Measurements from ENCODE around the gene SCARB1.
"Not testable (repeated sequence)": the region's sequence is repeated elsewhere in the genome, so short reads cannot be mapped to it uniquely, and the experiment has no call there.

SCARB1 gene

GRCh38 chr12:124887766-124888165 lies 24.1 kb upstream of the SCARB1 start:
- H3K4me3 ChIP-seq (ENCODE audit: low read depth, low read length); H3K14ac ChIP-seq (ENCODE audit: low read length); H3K18ac ChIP-seq (ENCODE audit: low read length); H2AFZ ChIP-seq (ENCODE audit: insufficient read depth, low read length, poor library complexity); H3K4me1 ChIP-seq (ENCODE audit: control insufficient read depth in 1 of 2, insufficient read depth in 2 of 2, low read length in 2 of 2); H3K4ac ChIP-seq (ENCODE audit: low read depth, low read length); DNase-seq; H4K91ac ChIP-seq (ENCODE audit: low read depth, low read length); H4K8ac ChIP-seq (ENCODE audit: low read depth, low read length); H3K9me3 ChIP-seq (ENCODE audit: insufficient read depth, low read depth, low read length); H3K4me2 ChIP-seq (ENCODE audit: low read length); H2BK12ac ChIP-seq (ENCODE audit: low read length); H3K79me1 ChIP-seq (ENCODE audit: low read length); H3K36me3 ChIP-seq (ENCODE audit: control insufficient read depth in 1 of 2, insufficient read depth in 2 of 2, low read length in 2 of 2); H4K12ac ChIP-seq (ENCODE audit: low read depth, low read length); H2BK120ac ChIP-seq (ENCODE audit: insufficient read depth, low read length, poor library complexity); H2BK5ac ChIP-seq (ENCODE audit: low read depth, low read length, poor library complexity); H3K27ac ChIP-seq (ENCODE audit: low read depth, low read length); H3K23ac ChIP-seq (ENCODE audit: low read length); H3K79me2 ChIP-seq (ENCODE audit: control insufficient read depth, insufficient read depth, low read length, poor library complexity); H3K27me3 ChIP-seq (ENCODE audit: insufficient read depth, low read length); H3K9ac ChIP-seq (ENCODE audit: low read length); H2AK5ac ChIP-seq (ENCODE audit: low read length): not testable (repeated sequence)
- WGBS (ENCODE audit: extremely low coverage, insufficient coverage, insufficient read length): no CpG with 5 or more reads among the region's 9 CpGs

- no peaks in the 10 kb centered on the region for H3K79me2 ChIP-seq (ENCODE audit: control insufficient read depth, insufficient read depth, low read length, poor library complexity)
- peak; percentile 93 to 94 for DNase-seq
- no peak overlapping the region for H3K27ac ChIP-seq (ENCODE audit: low read depth, low read length)
- no peak overlapping the region for H2BK5ac ChIP-seq (ENCODE audit: low read depth, low read length, poor library complexity)
- H2BK120ac ChIP-seq (ENCODE audit: insufficient read depth, low read length, poor library complexity): no peak overlapping the region
- H3K4me3 ChIP-seq (ENCODE audit: low read depth, low read length): no peak overlapping the region
- peaks cover 0 to 4% of the 10 kb centered on the region in 2 experiments for H3K4me1 ChIP-seq (ENCODE audit: control insufficient read depth in 1 of 2, insufficient read depth in 2 of 2, low read length in 2 of 2)
- H3K23ac ChIP-seq (ENCODE audit: low read length): no peak overlapping the region
- H3K79me1 ChIP-seq (ENCODE audit: low read length): peaks cover 3% of the 10 kb centered on the region
- no CpG with 5 or more reads among the region's 15 CpGs for WGBS (ENCODE audit: extremely low coverage, insufficient coverage, insufficient read length)
- no peak overlapping the region for H2BK12ac ChIP-seq (ENCODE audit: low read length)
- no peak overlapping the region for H3K9ac ChIP-seq (ENCODE audit: low read length)
- peaks cover 1% of the 10 kb centered on the region for H3K9me3 ChIP-seq (ENCODE audit: insufficient read depth, low read depth, low read length)
- H3K18ac ChIP-seq (ENCODE audit: low read length): no peak overlapping the region
- no peak overlapping the region for H3K4ac ChIP-seq (ENCODE audit: low read depth, low read length)
- no peak overlapping the region for H3K14ac ChIP-seq (ENCODE audit: low read length)
- H4K8ac ChIP-seq (ENCODE audit: low read depth, low read length): no peak overlapping the region
- no peaks in the 10 kb centered on the region for H3K27me3 ChIP-seq (ENCODE audit: insufficient read depth, low read length)
- no peak overlapping the region for H2AFZ ChIP-seq (ENCODE audit: insufficient read depth, low read length, poor library complexity)
- no peak overlapping the region for H4K91ac ChIP-seq (ENCODE audit: low read depth, low read length)
- H3K4me2 ChIP-seq (ENCODE audit: low read length): no peak overlapping the region
- H3K36me3 ChIP-seq (ENCODE audit: control insufficient read depth in 1 of 2, insufficient read depth in 2 of 2, low read length in 2 of 2): no peaks in the 10 kb centered on the region
- H2AK5ac ChIP-seq (ENCODE audit: low read length): no peak overlapping the region
- H4K12ac ChIP-seq (ENCODE audit: low read depth, low read length): no peak overlapping the region
Observed at GRCh38 chr12:124884587-124885438, 21.1 kb upstream of the SCARB1 start.

GRCh38 chr12:124883263-124884130 lies 19.8 kb upstream of the SCARB1 start:
- DNase-seq: peak; percentile 67 to 75
- Histone ChIP-seq H3K36me3 (ENCODE audit: control insufficient read depth in 1 of 2, insufficient read depth in 2 of 2, low read length in 2 of 2) (no peaks in the 10 kb centered on the region), H3K79me1 (ENCODE audit: low read length) (peaks cover 3% of the 10 kb centered on the region), H3K27ac (ENCODE audit: low read depth, low read length) (no peak overlapping the region), H3K14ac (ENCODE audit: low read length) (no peak overlapping the region), H3K27me3 (ENCODE audit: insufficient read depth, low read length) (no peaks in the 10 kb centered on the region), H3K18ac (ENCODE audit: low read length) (no peak overlapping the region), H4K12ac (ENCODE audit: low read depth, low read length) (no peak overlapping the region), H3K4me3 (ENCODE audit: low read depth, low read length) (no peak overlapping the region), H3K4me1 (ENCODE audit: control insufficient read depth in 1 of 2, insufficient read depth in 2 of 2, low read length in 2 of 2) (peaks cover 0 to 4% of the 10 kb centered on the region in 2 experiments), H3K4me2 (ENCODE audit: low read length) (no peak overlapping the region), H2AK5ac (ENCODE audit: low read length) (no peak overlapping the region), H3K9me3 (ENCODE audit: insufficient read depth, low read depth, low read length) (peaks cover 1% of the 10 kb centered on the region), H2AFZ (ENCODE audit: insufficient read depth, low read length, poor library complexity) (no peak overlapping the region), H3K23ac (ENCODE audit: low read length) (no peak overlapping the region), H2BK12ac (ENCODE audit: low read length) (no peak overlapping the region), H4K8ac (ENCODE audit: low read depth, low read length) (no peak overlapping the region), H4K91ac (ENCODE audit: low read depth, low read length) (no peak overlapping the region), H2BK5ac (ENCODE audit: low read depth, low read length, poor library complexity) (no peak overlapping the region), H3K4ac (ENCODE audit: low read depth, low read length) (no peak overlapping the region), H3K9ac (ENCODE audit: low read length) (no peak overlapping the region), H2BK120ac (ENCODE audit: insufficient read depth, low read length, poor library complexity) (no peak overlapping the region), H3K79me2 (ENCODE audit: control insufficient read depth, insufficient read depth, low read length, poor library complexity) (no peaks in the 10 kb centered on the region)
- WGBS (ENCODE audit: extremely low coverage, insufficient coverage, insufficient read length): no CpG with 5 or more reads among the region's 10 CpGs

- H3K23ac ChIP-seq (ENCODE audit: low read length): no peak overlapping the region
- H3K79me1 ChIP-seq (ENCODE audit: low read length): peaks cover 3% of the 10 kb centered on the region
- H2BK120ac ChIP-seq (ENCODE audit: insufficient read depth, low read length, poor library complexity): no peak overlapping the region
- DNase-seq: no peak
- no peak overlapping the region for H3K18ac ChIP-seq (ENCODE audit: low read length)
- no peak overlapping the region for H2BK12ac ChIP-seq (ENCODE audit: low read length)
- no peak overlapping the region for H2BK5ac ChIP-seq (ENCODE audit: low read depth, low read length, poor library complexity)
- no peak overlapping the region for H2AFZ ChIP-seq (ENCODE audit: insufficient read depth, low read length, poor library complexity)
- no peak overlapping the region for H4K12ac ChIP-seq (ENCODE audit: low read depth, low read length)
- H3K9me3 ChIP-seq (ENCODE audit: insufficient read depth, low read depth, low read length): peaks cover 1% of the 10 kb centered on the region
- H3K4me1 ChIP-seq (ENCODE audit: control insufficient read depth in 1 of 2, insufficient read depth in 2 of 2, low read length in 2 of 2): peaks cover 0 to 4% of the 10 kb centered on the region in 2 experiments
- no peak overlapping the region for H3K4me2 ChIP-seq (ENCODE audit: low read length)
- no peak overlapping the region for H3K27ac ChIP-seq (ENCODE audit: low read depth, low read length)
- H3K4ac ChIP-seq (ENCODE audit: low read depth, low read length): no peak overlapping the region
- WGBS (ENCODE audit: extremely low coverage, insufficient coverage, insufficient read length): no CpG with 5 or more reads among the region's 10 CpGs
- no peaks in the 10 kb centered on the region for H3K79me2 ChIP-seq (ENCODE audit: control insufficient read depth, insufficient read depth, low read length, poor library complexity)
- H4K91ac ChIP-seq (ENCODE audit: low read depth, low read length): no peak overlapping the region
- no peak overlapping the region for H3K4me3 ChIP-seq (ENCODE audit: low read depth, low read length)
- no peak overlapping the region for H2AK5ac ChIP-seq (ENCODE audit: low read length)
- no peak overlapping the region for H3K9ac ChIP-seq (ENCODE audit: low read length)
- H3K14ac ChIP-seq (ENCODE audit: low read length): no peak overlapping the region
- no peaks in the 10 kb centered on the region for H3K27me3 ChIP-seq (ENCODE audit: insufficient read depth, low read length)
- no peaks in the 10 kb centered on the region for H3K36me3 ChIP-seq (ENCODE audit: control insufficient read depth in 1 of 2, insufficient read depth in 2 of 2, low read length in 2 of 2)
- H4K8ac ChIP-seq (ENCODE audit: low read depth, low read length): peak overlapping the region; percentile 26
Observed at GRCh38 chr12:124881123-124881522, 17.5 kb upstream of the SCARB1 start.
